Ectodermal cell (in vitro differentiated cells): ENCODE data around the gene KAZN.
A peak's percentile ranks its signal among the peaks of the same experiment; 100 is the strongest.

ENCODE experiments used
- H3K27ac ChIP-seq: 2 replicates; pipeline ENCODE4 v1.7.0; 2013; ENCODE audit warnings: mild to moderate bottlenecking, low read depth, low read length; ENCODE audit not compliant: insufficient read depth, poor library complexity, severe bottlenecking
- H3K27me3 ChIP-seq: 2 replicates; pipeline ENCODE4 v1.7.0; 2013; ENCODE audit warnings: mild to moderate bottlenecking, low read length; ENCODE audit not compliant: insufficient read depth, control insufficient read depth, poor library complexity, severe bottlenecking
- H3K36me3 ChIP-seq: one replicate; pipeline ENCODE4 v1.7.0; 2013; ENCODE audit warnings: low read length; ENCODE audit not compliant: control insufficient read depth, insufficient read depth
- H3K4me1 ChIP-seq: one replicate; pipeline ENCODE4 v1.7.0; 2013; ENCODE audit warnings: low read length; ENCODE audit not compliant: control insufficient read depth, insufficient read depth
- H3K4me3 ChIP-seq: 2 replicates; pipeline ENCODE4 v1.7.0; 2013; ENCODE audit warnings: low read depth, low read length, control low read depth; ENCODE audit not compliant: insufficient read depth
- H3K9me3 ChIP-seq: 2 replicates; pipeline ENCODE4 v1.7.0; 2013; ENCODE audit warnings: mild to moderate bottlenecking, low read length, moderate library complexity; ENCODE audit not compliant: control insufficient read depth
- WGBS, 2 experiments: methylation state at CpG; one replicate each; pipeline ENCODE4 v1.1.7; 2013; ENCODE audit warnings: missing lambda C conversion rate in 2 of 2; 5-methylcytosine and 5-hydroxymethylcytosine counted together

The KAZN gene

GRCh38 chr1:15023976-15024375, 425.5 kb downstream of the KAZN start:
- WGBS, 2 experiments: 86 to 88% methylated on average over 8 of the region's 8 CpGs
- no peak overlapping the region for H3K4me3 ChIP-seq
- no peaks in the 10 kb centered on the region for H3K9me3 ChIP-seq
- no peaks in the 10 kb centered on the region for H3K27me3 ChIP-seq
- H3K36me3 ChIP-seq: no peaks in the 10 kb centered on the region
- H3K4me1 ChIP-seq: peaks cover 11% of the 10 kb centered on the region
- H3K27ac ChIP-seq: no peak overlapping the region

GRCh38 chr1:15026117-15026489, 427.6 kb downstream of the KAZN start:
- WGBS, 2 experiments: 85 to 89% methylated on average over 4 of the region's 4 CpGs
- Histone ChIP-seq H3K27me3 (no peaks in the 10 kb centered on the region), H3K27ac (no peak overlapping the region), H3K36me3 (no peaks in the 10 kb centered on the region), H3K4me3 (no peak overlapping the region), H3K4me1 (peaks cover 11% of the 10 kb centered on the region), H3K9me3 (no peaks in the 10 kb centered on the region)

GRCh38 chr1:15027515-15027986, 429.1 kb downstream of the KAZN start:
- H3K27ac ChIP-seq: peak overlapping the region; percentile 72

GRCh38 chr1:15028102-15028501, 429.6 kb downstream of the KAZN start:
- WGBS, 2 experiments: 59 to 65% methylated on average over 6 of the region's 6 CpGs
- Histone ChIP-seq H3K27me3 (no peaks in the 10 kb centered on the region), H3K4me3 (no peak overlapping the region), H3K9me3 (no peaks in the 10 kb centered on the region), H3K4me1 (peaks cover 11% of the 10 kb centered on the region), H3K36me3 (no peaks in the 10 kb centered on the region), H3K27ac (peak overlapping the region; percentile 40)

More at GRCh38 chr1:15027515-15027986, 429.1 kb downstream of the KAZN start:
- H3K27me3 ChIP-seq: no peaks in the 10 kb centered on the region
- WGBS, 2 experiments: 58 to 59% methylated on average over 12 of the region's 12 CpGs
- H3K4me1 ChIP-seq: peaks cover 11% of the 10 kb centered on the region
- H3K4me3 ChIP-seq: no peak overlapping the region
- H3K9me3 ChIP-seq: no peaks in the 10 kb centered on the region
- H3K36me3 ChIP-seq: no peaks in the 10 kb centered on the region

GRCh38 chr1:15028616-15029015, 430.1 kb downstream of the KAZN start:
- Histone ChIP-seq H3K36me3 (no peaks in the 10 kb centered on the region), H3K27me3 (no peaks in the 10 kb centered on the region), H3K27ac (peak overlapping the region; percentile 40), H3K4me3 (no peak overlapping the region), H3K9me3 (no peaks in the 10 kb centered on the region), H3K4me1 (peaks cover 11% of the 10 kb centered on the region)
- 91 to 94% methylated on average over 7 of the region's 7 CpGs for WGBS, 2 experiments

GRCh38 chr1:15029036-15029435, 430.6 kb downstream of the KAZN start:
- peaks cover 11% of the 10 kb centered on the region for H3K4me1 ChIP-seq
- H3K27ac ChIP-seq: no peak overlapping the region
- no peaks in the 10 kb centered on the region for H3K27me3 ChIP-seq
- H3K4me3 ChIP-seq: no peak overlapping the region
- WGBS, 2 experiments: 94 to 96% methylated on average over 6 of the region's 6 CpGs
- H3K36me3 ChIP-seq: no peaks in the 10 kb centered on the region
- no peaks in the 10 kb centered on the region for H3K9me3 ChIP-seq

GRCh38 chr1:15029786-15030185, 431.3 kb downstream of the KAZN start:
- 82 to 83% methylated on average over 8 of the region's 8 CpGs for WGBS, 2 experiments
- H3K27me3 ChIP-seq: no peaks in the 10 kb centered on the region
- no peak overlapping the region for H3K4me3 ChIP-seq
- H3K27ac ChIP-seq: no peak overlapping the region
- no peaks in the 10 kb centered on the region for H3K9me3 ChIP-seq
- H3K4me1 ChIP-seq: peaks cover 11% of the 10 kb centered on the region
- H3K36me3 ChIP-seq: no peaks in the 10 kb centered on the region

GRCh38 chr1:15031251-15031933, 432.9 kb downstream of the KAZN start:
- Histone ChIP-seq H3K4me3 (no peak overlapping the region), H3K27me3 (no peaks in the 10 kb centered on the region), H3K9me3 (no peaks in the 10 kb centered on the region), H3K4me1 (peaks cover 11% of the 10 kb centered on the region), H3K36me3 (no peaks in the 10 kb centered on the region), H3K27ac (no peak overlapping the region)
- WGBS, 2 experiments: 90 to 96% methylated on average over 7 to 8 of the region's 8 CpGs

GRCh38 chr1:15033264-15033663, 434.8 kb downstream of the KAZN start:
- Histone ChIP-seq H3K9me3 (no peaks in the 10 kb centered on the region), H3K27me3 (no peaks in the 10 kb centered on the region), H3K36me3 (no peaks in the 10 kb centered on the region), H3K4me1 (peaks cover 4% of the 10 kb centered on the region), H3K4me3 (no peak overlapping the region), H3K27ac (no peak overlapping the region)
- WGBS, 2 experiments: 95 to 98% methylated on average over 4 of the region's 4 CpGs

GRCh38 chr1:15034656-15035055, 436.2 kb downstream of the KAZN start:
- no peaks in the 10 kb centered on the region for H3K27me3 ChIP-seq
- no peaks in the 10 kb centered on the region for H3K4me1 ChIP-seq
- no peaks in the 10 kb centered on the region for H3K36me3 ChIP-seq
- no peaks in the 10 kb centered on the region for H3K9me3 ChIP-seq
- WGBS, 2 experiments: 93 to 95% methylated on average over 16 of the region's 16 CpGs
- no peak overlapping the region for H3K27ac ChIP-seq
- no peak overlapping the region for H3K4me3 ChIP-seq
